Esophagus muscularis mucosa (tissue), 4 donors: Measurements from ENCODE around the gene PZP. TPM values are rescaled to one million over a fixed set of nuclear protein-coding genes. Genes with fewer than 3 reads are reported as not detected.

ENCODE experiments used
- DNase-seq: peaks from one replicate; pipeline ENCODE4 v3.0.0-alpha.2; 2017; ENCODE audit errors: extremely low spot score
- H3K27ac ChIP-seq, 4 donors: fragments of 200-600 bp; sonication (generic); replicated peaks in 1 of 4; 1 replicate in 3 of 4; 2 replicates in 1 of 4; pipeline ENCODE4 v1.5.1; 2016 to 2019; ENCODE audit warnings: mild to moderate bottlenecking in 1 of 4
- H3K27me3 ChIP-seq, 4 donors: fragments of 200-600 bp; sonication (generic); one replicate each; pipeline versions ENCODE4 v1.5.1 to v1.6.0; 2016 to 2019
- H3K36me3 ChIP-seq, 4 donors: fragments of 200-600 bp; sonication (generic); one replicate each; pipeline ENCODE4 v1.5.1; 2016 to 2019
- H3K4me1 ChIP-seq, 4 donors: fragments of 200-600 bp; sonication (generic); one replicate each; pipeline ENCODE4 v1.5.1; 2016 to 2019
- H3K4me3 ChIP-seq, 4 donors: fragments of 200-600 bp; sonication (generic); 1 replicate in 2 of 4; 2 replicates in 2 of 4; pipeline ENCODE4 v1.5.1; 2016 to 2019; ENCODE audit warnings: mild to moderate bottlenecking in 4 of 4, moderate library complexity in 1 of 4
- H3K9me3 ChIP-seq, 4 donors: fragments of 200-600 bp; sonication (generic); 1 replicate in 3 of 4; 2 replicates in 1 of 4; pipeline ENCODE4 v1.5.1; 2016 to 2019
- EP300 ChIP-seq: sonication (generic); formaldehyde crosslinking; IDR thresholded peaks from one replicate; pipeline ENCODE4 v1.6.1; 2017; ENCODE audit warnings: antibody characterized with exemption
- POLR2A ChIP-seq: fragments of 450-650 bp; IDR thresholded peaks from one replicate; pipeline ENCODE4 v1.6.1; 2017; ENCODE audit warnings: antibody characterized with exemption, moderate library complexity, mild to moderate bottlenecking, low read depth
- POLR2AphosphoS5 ChIP-seq, 2 donors: sonication (generic); formaldehyde crosslinking; IDR thresholded peaks; one replicate each; pipeline ENCODE4 v1.6.1; 2017; ENCODE audit warnings: antibody characterized with exemption in 2 of 2
- whole genome bisulfite sequencing: methylation state at CpG from one replicate; pipeline ENCODE4 v1.1.5; 2018; 5-methylcytosine and 5-hydroxymethylcytosine counted together
- intact Hi-C: fragments of 100-400 bp; cut with DNase I; formaldehyde crosslinking; loops from one replicate; pipeline ENCODE4 v1.15.1; 2023
- total RNA-seq, 4 donors: library from RNA; depleted of rRNA; stranded (reverse); fragments of >200 nt; gene quantifications; one replicate each; pipeline versions ENCODE4 v1.1.0 to v1.2.1, GENCODE V29; 2016
- TF ChIP-seq, protein P1 (sequence below), 3 experiments: fragments of 200-600 bp in 2 of 3; fragments of 450-650 bp in 1 of 3; sonication (generic) in 2 of 3; IDR thresholded peaks; one replicate each; pipeline ENCODE4 v1.5.1; 2017 to 2019; ENCODE audit warnings: antibody characterized with exemption in 3 of 3, mild to moderate bottlenecking in 2 of 3, moderate library complexity in 1 of 3

Gene PZP
- total RNA-seq, 4 donors from 2014 or later = 0.06 to 1.2 TPM; not detected in 2

DNA sequence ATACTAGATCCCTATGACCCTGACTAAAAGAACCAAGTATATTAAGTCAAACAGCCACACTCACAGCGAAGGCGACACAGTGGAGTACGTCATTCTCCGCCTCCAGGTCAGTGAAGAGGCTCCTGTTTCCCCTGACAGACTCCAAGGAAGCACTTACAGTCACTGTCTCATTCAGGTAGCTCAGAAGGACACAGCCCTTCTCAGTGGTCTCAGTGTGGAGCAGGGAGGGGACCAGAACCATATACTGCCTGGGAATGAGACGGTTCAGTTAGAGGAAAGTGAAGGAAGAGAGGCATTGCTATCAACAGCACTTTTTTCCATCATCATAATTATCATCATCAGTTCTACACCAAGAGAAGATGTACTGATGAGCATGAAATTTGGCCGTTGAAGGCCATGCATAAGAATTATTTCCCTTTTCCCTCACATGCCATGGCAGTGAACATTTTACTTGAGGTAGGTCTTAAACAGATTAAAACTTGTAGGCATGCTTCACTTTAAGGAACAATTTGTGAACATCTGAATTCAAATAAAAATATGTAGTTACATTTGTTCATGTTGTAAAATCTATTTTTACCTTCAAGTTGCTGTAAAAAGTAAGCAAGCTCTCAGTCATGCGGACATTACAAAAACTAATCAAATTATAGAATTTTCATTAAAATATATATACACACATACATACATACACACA is 94.8 kb downstream of the PZP start:
- H3K27ac ChIP-seq = peak overlapping the region; percentile 44 to 83 (median 68)
- H3K27me3 ChIP-seq = no peaks in the 10 kb centered on the region
- intact Hi-C loops = no loop called here
- peaks cover 23 to 52% (median 38%) of the 10 kb centered on the region in 4 donors for H3K36me3 ChIP-seq
- H3K9me3 ChIP-seq = no peaks in the 10 kb centered on the region
- no peak for DNase-seq
- TF ChIP-seq EP300 (no peak), POLR2AphosphoS5 (IDR thresholded peaks at IDR 0.05) (peak in 1 of 2 donors; percentile 8), POLR2A (no peak)
- TF ChIP-seq, protein P1, sequence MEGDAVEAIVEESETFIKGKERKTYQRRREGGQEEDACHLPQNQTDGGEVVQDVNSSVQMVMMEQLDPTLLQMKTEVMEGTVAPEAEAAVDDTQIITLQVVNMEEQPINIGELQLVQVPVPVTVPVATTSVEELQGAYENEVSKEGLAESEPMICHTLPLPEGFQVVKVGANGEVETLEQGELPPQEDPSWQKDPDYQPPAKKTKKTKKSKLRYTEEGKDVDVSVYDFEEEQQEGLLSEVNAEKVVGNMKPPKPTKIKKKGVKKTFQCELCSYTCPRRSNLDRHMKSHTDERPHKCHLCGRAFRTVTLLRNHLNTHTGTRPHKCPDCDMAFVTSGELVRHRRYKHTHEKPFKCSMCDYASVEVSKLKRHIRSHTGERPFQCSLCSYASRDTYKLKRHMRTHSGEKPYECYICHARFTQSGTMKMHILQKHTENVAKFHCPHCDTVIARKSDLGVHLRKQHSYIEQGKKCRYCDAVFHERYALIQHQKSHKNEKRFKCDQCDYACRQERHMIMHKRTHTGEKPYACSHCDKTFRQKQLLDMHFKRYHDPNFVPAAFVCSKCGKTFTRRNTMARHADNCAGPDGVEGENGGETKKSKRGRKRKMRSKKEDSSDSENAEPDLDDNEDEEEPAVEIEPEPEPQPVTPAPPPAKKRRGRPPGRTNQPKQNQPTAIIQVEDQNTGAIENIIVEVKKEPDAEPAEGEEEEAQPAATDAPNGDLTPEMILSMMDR (IDR thresholded peaks at IDR 0.05) = no peak
- peak overlapping the region; percentile 48 to 57 (median 54) for H3K4me3 ChIP-seq
- H3K4me1 ChIP-seq = peaks cover 25 to 61% (median 47%) of the 10 kb centered on the region in 4 donors
- WGBS = 67% methylated on average over 7 of the region's 7 CpGs

DNA sequence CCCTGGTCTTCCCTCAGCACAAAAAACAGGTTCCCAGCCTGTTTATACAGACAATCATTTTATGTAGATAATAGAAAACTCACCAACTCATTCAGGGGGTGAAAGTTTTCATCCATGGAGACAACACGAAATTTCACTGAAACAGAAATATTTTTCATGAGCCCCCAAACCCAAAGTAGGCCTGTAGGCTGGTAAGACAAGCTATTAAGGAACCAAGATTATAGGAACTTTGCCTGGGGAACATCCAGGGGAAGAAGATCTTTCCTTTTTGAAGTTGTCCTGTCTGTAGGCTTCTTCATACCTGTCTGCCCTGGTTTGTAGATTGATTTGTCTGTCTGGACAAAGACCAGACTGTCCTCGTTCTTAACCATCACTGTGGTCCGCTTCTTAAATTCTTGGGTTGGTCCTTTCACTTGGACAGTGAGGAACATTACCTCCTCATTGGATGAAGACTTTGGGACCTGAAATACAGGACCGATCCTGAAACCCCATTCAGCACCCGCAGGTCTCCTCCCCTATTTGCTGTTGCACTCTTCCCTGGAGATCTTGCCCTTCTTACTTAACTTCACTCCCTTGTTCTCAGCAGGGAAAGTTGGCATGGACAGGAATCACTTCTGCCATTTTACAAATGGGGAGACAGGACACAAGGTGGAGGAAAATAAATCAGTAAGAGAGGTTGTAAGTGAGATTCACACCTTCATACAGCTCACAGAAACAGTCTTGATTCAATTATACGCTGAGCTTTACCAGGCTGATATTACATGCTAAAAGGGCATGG is 95.9 kb downstream of the PZP start:
- Histone ChIP-seq H3K36me3 (peaks cover 29 to 64% (median 46%) of the 10 kb centered on the region in 4 donors), H3K27me3 (no peaks in the 10 kb centered on the region), H3K4me3 (peak overlapping the region in 3 of 4 donors; percentile 48 to 57 (median 53)), H3K27ac (peak overlapping the region; percentile 16 to 83 (median 58)), H3K4me1 (peaks cover 15 to 49% (median 35%) of the 10 kb centered on the region in 4 donors), H3K9me3 (no peaks in the 10 kb centered on the region)
- intact Hi-C loops = no loop called here
- WGBS = 92% methylated on average over 6 of the region's 6 CpGs
- no peak for DNase-seq
- TF ChIP-seq POLR2AphosphoS5 (IDR thresholded peaks at IDR 0.05) (no peak), POLR2A (no peak), EP300 (no peak)
- TF ChIP-seq, protein P1 (IDR thresholded peaks at IDR 0.05) = no peak

DNA sequence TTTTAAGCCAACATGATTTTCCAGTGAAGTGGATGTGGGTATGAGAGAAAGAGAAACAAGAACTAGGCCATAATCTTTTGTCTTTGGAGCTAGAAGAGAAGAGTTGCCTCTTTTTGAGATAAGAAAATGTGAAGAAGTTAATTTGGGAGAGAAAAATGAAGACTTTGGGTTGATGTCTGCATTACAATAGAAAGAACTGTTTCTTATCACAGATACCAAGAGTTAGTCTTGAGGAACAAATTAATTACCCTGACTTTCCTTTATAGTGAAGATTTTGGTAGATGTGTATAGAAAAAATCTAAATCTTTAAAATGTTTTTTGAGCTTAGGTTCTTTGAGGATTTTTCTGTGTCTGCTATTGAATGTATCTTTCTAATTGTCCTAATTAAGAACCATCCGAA is 96.7 kb downstream of the PZP start:
- H3K27me3 ChIP-seq = no peaks in the 10 kb centered on the region
- intact Hi-C loops = no loop called here
- H3K9me3 ChIP-seq = no peaks in the 10 kb centered on the region
- 87% methylated on average over 1 of the region's 1 CpG for WGBS
- no peak for DNase-seq
- no peak for TF ChIP-seq EP300
- no peak for TF ChIP-seq POLR2A
- TF ChIP-seq, protein P1 (IDR thresholded peaks at IDR 0.05) = no peak
- TF ChIP-seq POLR2AphosphoS5 (IDR thresholded peaks at IDR 0.05) = no peak
- peak overlapping the region in 2 of 4 donors; percentile 16 to 83 for H3K27ac ChIP-seq
- peaks cover 34 to 71% (median 53%) of the 10 kb centered on the region in 4 donors for H3K36me3 ChIP-seq
- no peak overlapping the region for H3K4me3 ChIP-seq
- peaks cover 8 to 42% (median 27%) of the 10 kb centered on the region in 4 donors for H3K4me1 ChIP-seq

DNA sequence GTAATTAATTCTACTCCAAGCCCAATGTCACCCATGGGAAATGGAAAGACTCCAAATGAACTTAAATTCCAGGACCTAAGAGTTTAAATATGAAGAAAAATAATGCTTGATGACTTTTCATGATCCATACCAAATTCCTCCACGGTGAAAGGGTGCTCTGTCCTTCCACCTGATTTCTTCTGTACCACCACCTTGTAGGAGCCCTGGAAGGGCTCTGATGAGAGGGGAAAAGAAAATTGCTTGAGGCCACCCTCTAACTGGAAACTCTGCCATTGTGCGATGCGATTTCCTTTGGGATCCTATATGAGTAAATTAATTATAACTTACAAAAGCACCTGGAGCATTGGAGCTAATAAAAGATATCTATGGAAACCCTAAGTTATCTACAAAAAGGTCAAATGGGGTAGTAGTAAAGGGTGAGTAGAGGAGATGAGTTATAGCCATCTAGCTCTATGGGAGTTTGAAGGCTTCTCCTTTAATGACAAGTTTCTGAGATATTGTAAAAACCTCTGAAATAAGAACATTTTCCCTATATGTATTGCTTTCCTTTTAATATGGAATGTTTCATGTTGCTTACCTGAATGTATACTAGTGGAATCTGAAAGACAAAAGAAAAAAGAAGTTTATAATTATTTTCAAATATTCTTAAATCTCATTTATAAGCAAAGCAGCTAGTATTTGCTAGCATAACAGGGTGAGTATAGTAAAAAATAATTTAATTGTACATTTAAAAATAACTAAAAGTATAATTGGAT is 98.3 kb downstream of the PZP start:
- no peaks in the 10 kb centered on the region for H3K9me3 ChIP-seq
- no peak overlapping the region for H3K4me3 ChIP-seq
- H3K4me1 ChIP-seq = peaks cover 6 to 34% (median 22%) of the 10 kb centered on the region in 4 donors
- WGBS = 89% methylated on average over 3 of the region's 3 CpGs
- TF ChIP-seq POLR2A (no peak), POLR2AphosphoS5 (IDR thresholded peaks at IDR 0.05) (no peak), EP300 (no peak)
- TF ChIP-seq, protein P1 (IDR thresholded peaks at IDR 0.05) = no peak
- no peaks in the 10 kb centered on the region for H3K27me3 ChIP-seq
- intact Hi-C loops = loop anchor here (5.0 kb wide), 1 partner anchor 43 kb away; no protein-coding TSS in a partner anchor
- H3K36me3 ChIP-seq = peaks cover 40 to 87% (median 66%) of the 10 kb centered on the region in 4 donors
- H3K27ac ChIP-seq = no peak overlapping the region
- no peak for DNase-seq
